Measurements from ENCODE around the gene AKR1C2.

- TF ChIP-seq TAF1 (IDR thresholded peaks at IDR 0.05; ENCODE audit: low read depth, low read length) (no peak), POLR2A (IDR thresholded peaks at IDR 0.05; ENCODE audit: low read depth, low read length) (no peak), POLR2AphosphoS5 (IDR thresholded peaks at IDR 0.05; ENCODE audit: low read depth, low read length) (no peak), POU2F2 (IDR thresholded peaks at IDR 0.05; ENCODE audit: low read depth, low read length) (no peak), PAX5 (IDR thresholded peaks at IDR 0.05; ENCODE audit: insufficient read depth, low read length, severe bottlenecking) (no peak), SPI1 (IDR thresholded peaks at IDR 0.05; ENCODE audit: low read depth, low read length) (no peak)
These were observed 32.9 kb upstream of the AKR1C2 start for GRCh38 chr10:5036511-5036910.

Measured in GM12891 (cell line).